ENCODE data around the gene RIPK1. TPM values are rescaled to one million over a fixed set of nuclear protein-coding genes. Genes with fewer than 3 reads are reported as not detected.

RIPK1 gene
- total and polyA plus RNA-seq, 9 of the 15 experiments (the other 6 are each of a cell fraction or from before 2014, with no cell fraction given) = 3.8 to 24.9 (median 17.7) TPM

DNA sequence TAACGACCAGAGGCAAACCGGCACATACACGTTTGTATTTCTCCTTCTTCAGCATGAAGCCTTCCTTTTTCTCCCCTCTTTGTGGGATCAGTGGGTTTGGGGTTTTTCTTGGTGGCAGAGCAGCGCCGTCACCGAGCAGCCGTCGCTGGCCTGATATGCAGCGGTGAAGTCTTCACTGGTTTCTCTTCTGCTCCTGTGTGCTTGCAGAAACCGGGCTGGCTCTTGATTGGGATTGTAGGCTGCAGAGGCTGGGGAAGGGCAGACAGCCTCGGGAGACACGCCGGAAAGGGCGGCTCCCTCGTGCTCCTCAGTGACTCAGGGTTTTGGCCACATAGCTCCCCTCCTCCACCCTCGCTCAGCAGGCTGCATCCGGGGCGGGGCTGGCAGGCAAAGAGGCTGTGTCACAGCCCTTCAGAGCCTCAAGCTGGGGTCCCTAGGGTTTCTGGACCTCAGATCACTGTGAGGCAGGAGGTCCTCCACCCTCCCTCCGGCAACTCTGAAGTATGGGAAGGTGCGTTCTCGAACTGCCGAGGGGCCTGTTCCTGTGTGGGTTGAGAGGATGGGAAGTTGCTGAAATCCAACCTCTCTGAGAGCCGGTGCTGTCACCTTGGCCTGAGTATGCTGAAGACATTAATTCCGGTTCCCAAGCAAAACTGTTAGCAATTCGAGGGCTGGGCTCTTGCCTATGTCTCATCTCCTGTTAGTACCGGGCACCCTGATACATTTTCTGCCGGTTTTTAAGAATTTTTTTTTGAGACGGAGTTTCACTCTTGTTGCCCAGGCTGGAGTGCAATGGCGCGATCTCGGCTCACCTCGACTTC, 44.4 kb upstream of the RIPK1 start (continued):
- TF ChIP-seq ZNF239 (CRISPR knock-in tag; IDR thresholded peaks at IDR 0.05) (no peak; the same call in 1 of the 2 replicates), ZNF444 (CRISPR knock-in tag; IDR thresholded peaks at IDR 0.05) (no peak), CBX1 (IDR thresholded peaks at IDR 0.05; ENCODE audit: low read depth) (peak; percentile 94), RAD21 (CRISPR knock-in tag; conservative IDR thresholded peaks at IDR 0.05 in 1 of 2, IDR thresholded peaks at IDR 0.05 in 1 of 2) (peak; percentile 20 to 39), TCF3 (CRISPR knock-in tag; IDR thresholded peaks at IDR 0.05) (peak; percentile 78), ARNT (IDR thresholded peaks at IDR 0.05) (peak; percentile 61 to 79), PHF20 (IDR thresholded peaks at IDR 0.05; ENCODE audit: partially characterized antibody) (no peak), NR4A1 (CRISPR knock-in tag; IDR thresholded peaks at IDR 0.05) (no peak; the same call in 1 of the 2 replicates), NR4A1 (tag; IDR thresholded peaks at IDR 0.05) (peak; percentile 94), GATAD2A (IDR thresholded peaks at IDR 0.05) (peak; percentile 71), ZC3H11A (IDR thresholded peaks at IDR 0.05; ENCODE audit: low read depth, low read length) (peak; percentile 91), HLTF (IDR thresholded peaks at IDR 0.05) (peak; percentile 52; the same call in 1 of the 2 replicates), ZNF311 (CRISPR knock-in tag; IDR thresholded peaks at IDR 0.05) (peak; percentile 82), CEBPG (CRISPR knock-in tag; IDR thresholded peaks at IDR 0.05) (0 out of 2 replicates have a peak, but pooled peaks have one; percentile 18), CEBPG (tag; conservative IDR thresholded peaks at IDR 0.05 in 1 of 2, IDR thresholded peaks at IDR 0.05 in 1 of 2) (no peak), MYNN (IDR thresholded peaks at IDR 0.05) (peak; percentile 83; the same call in 1 of the 2 replicates), MYNN (CRISPR knock-in tag; IDR thresholded peaks at IDR 0.05) (no peak), EHMT2 (IDR thresholded peaks at IDR 0.05) (0 out of 2 replicates have a peak, but pooled peaks have one; percentile 8), SRSF1 (IDR thresholded peaks at IDR 0.05; ENCODE audit: low read depth, low read length) (no peak), ZKSCAN8 (CRISPR knock-in tag; IDR thresholded peaks at IDR 0.05) (0 out of 2 replicates have a peak, but pooled peaks have one; percentile 45), ZNF77 (CRISPR knock-in tag; IDR thresholded peaks at IDR 0.05) (no peak), TRIM28 (IDR thresholded peaks at IDR 0.05) (peak; percentile 40)
- TF ChIP-seq, protein P1, sequence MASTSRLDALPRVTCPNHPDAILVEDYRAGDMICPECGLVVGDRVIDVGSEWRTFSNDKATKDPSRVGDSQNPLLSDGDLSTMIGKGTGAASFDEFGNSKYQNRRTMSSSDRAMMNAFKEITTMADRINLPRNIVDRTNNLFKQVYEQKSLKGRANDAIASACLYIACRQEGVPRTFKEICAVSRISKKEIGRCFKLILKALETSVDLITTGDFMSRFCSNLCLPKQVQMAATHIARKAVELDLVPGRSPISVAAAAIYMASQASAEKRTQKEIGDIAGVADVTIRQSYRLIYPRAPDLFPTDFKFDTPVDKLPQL (IDR thresholded peaks at IDR 0.05; ENCODE audit: extremely low read depth, insufficient read length) = peak; percentile 62
- TF ChIP-seq, protein P2, sequence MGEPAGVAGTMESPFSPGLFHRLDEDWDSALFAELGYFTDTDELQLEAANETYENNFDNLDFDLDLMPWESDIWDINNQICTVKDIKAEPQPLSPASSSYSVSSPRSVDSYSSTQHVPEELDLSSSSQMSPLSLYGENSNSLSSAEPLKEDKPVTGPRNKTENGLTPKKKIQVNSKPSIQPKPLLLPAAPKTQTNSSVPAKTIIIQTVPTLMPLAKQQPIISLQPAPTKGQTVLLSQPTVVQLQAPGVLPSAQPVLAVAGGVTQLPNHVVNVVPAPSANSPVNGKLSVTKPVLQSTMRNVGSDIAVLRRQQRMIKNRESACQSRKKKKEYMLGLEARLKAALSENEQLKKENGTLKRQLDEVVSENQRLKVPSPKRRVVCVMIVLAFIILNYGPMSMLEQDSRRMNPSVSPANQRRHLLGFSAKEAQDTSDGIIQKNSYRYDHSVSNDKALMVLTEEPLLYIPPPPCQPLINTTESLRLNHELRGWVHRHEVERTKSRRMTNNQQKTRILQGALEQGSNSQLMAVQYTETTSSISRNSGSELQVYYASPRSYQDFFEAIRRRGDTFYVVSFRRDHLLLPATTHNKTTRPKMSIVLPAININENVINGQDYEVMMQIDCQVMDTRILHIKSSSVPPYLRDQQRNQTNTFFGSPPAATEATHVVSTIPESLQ (CRISPR knock-in tag; IDR thresholded peaks at IDR 0.05) = peak; percentile 99
- TF ChIP-seq, protein P3, sequence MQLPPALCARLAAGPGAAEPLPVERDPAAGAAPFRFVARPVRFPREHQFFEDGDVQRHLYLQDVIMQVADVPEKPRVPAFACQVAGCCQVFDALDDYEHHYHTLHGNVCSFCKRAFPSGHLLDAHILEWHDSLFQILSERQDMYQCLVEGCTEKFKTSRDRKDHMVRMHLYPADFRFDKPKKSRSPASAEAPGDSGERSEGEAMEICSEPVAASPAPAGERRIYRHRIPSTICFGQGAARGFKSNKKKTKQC (CRISPR knock-in tag; IDR thresholded peaks at IDR 0.05) = peak; percentile 87
